Ureter (tissue), 1 donor: ENCODE measurements around the gene CDYL. TPM values are rescaled to one million over a fixed set of nuclear protein-coding genes. Genes with fewer than 3 reads are reported as not detected.

Experiments
- DNase-seq: peaks from one replicate; pipeline ENCODE4 v3.0.0-alpha.2; 2020; ENCODE audit warnings: low spot score
- total RNA-seq: library from RNA; stranded (reverse); gene quantifications from one replicate; pipeline ENCODE4 v1.2.4, GENCODE V29; 2023
- donor health status: DM: yes; HTN: yes; CAD: no.

CDYL gene
- total RNA-seq, 1 donor from 2014 or later, result 68.2 TPM

DNA sequence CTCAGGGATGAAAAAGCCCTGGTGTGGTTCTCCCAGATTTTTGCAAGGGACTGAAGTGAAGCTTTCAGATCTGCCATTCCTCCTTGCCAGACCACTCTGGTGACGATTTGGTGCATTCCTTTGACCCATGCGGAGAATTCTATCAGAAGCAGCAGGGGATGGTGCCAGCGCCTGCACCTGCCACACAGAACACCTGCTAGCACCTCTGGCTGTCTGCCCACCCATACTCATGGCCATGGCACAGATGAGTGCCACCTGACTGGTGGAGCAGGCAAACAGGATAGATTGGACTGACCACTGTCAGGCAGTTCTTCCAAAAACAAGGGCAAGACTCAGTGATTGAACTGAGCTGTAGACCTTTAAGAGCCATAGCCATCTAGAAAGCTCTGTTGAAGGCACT lies 107.1 kb downstream of the CDYL start:
- no peak for DNase-seq

DNA sequence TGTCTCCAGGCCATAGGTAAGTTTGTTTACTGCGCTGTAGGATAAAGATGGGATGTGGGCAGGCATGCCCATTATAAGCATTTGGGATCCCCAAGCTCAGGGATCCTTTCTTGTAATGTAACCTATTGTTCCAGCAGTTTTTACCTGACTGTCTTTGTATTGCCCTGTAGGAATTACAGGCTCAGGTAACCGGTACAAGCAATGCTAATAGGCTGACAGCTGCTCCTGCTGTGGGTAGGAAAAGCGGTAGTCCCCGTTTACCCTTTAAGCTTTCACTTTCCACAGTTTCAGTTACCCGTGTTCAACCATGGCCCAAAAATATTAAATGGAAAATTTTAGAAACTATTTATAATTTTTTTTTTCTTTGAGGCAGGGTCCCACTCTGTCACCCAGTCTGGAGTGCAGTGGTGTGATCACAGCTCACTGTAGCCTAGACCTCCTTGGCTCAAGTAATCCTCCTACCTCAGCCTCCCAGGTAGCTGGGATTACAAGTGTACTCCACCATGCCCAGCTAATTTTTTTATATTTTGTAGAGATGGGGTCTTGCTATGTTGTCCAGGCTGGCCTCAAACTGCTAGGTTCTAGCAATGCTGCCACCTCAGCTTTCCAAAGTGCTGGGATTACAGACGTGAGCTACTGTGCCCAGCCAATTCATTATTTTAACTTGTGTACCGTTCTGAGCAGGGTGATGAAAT lies 108.6 kb downstream of the CDYL start:
- DNase-seq, result no peak

DNA sequence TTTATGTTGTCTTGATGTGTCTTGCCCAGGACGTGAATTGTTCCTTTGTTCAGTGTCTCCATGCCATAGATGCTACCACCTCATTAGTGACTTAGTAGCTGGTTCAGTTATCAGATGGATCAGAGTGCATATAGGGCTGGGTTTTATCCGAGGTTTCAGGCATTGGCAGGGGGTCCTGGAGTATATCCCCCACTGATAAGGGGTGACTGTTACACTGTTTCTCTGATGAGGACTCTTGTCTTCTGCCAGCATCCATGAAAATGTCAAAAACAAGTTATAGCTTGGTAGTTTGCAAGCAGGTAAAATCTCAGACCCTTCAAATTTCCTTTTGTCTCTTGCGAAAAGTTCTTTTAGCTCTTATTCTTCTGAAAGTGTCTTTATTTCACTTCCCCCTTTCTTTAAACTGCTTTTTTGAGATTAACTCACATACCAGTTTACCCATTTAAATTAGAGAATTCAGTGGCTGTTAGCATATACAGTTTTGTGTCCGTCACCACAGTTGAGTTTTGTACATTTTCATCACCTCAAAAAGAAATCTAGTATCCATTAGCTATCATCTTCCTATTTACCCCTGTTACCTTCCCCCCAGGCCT lies 109.2 kb downstream of the CDYL start:
- DNase-seq, result no peak

DNA sequence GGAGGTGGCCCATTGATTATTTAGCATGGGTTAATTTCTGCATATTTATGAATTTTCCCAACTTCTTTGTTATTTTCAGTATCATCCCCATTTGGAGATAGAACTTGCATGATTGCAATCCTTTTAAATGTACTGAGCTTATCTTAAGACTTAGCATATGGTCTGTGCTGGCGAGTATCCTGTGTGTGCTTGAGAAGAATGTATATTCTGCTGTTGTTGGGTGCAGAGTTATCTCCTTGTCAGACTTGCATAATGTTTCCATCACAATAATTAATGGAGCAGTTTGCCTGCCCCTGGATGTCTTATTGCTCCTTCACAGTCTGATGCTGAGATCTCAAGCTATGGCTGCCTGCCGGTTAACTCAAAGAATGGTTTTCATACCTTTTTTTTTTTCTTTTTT lies 112.6 kb downstream of the CDYL start:
- no peak for DNase-seq

DNA sequence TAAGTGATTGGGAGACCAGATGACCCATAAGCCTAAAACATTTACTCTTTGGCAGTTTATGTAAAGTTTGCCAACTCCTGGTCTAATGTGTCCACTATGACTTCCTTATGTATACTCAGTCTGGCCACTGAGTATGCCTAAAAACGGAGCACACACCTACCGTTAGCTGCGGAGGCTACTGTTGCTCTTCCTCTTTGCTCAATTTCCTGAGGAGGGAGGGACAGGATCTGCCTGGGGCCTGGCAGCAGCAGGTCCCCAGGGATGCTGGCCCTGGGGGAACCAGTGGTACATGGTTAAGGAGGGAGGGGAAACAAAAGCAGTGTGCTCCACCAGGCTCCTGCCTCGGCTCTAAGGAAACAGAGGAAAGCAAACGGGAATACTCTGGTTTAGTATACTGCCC lies 113.5 kb downstream of the CDYL start:
- no peak for DNase-seq

DNA sequence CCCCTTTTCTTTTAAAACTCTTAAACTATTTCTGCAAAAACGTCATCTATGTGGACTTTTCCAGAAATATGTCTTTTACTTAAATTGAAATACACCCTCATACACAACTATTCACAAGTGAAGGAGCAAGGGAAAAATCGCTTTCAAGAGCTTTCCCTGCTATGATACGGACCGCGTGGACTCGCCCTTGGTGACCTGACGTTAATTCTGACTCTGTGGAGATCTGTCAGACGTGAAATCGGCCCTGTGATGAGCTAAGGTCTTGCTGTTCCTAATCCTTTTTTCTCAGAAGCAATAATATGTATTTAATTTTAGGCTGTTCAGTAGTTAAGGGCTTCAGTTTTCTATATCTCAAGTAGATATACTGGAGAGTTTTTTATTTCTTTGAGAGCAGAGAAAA lies 114.0 kb downstream of the CDYL start:
- DNase-seq, result no peak

DNA sequence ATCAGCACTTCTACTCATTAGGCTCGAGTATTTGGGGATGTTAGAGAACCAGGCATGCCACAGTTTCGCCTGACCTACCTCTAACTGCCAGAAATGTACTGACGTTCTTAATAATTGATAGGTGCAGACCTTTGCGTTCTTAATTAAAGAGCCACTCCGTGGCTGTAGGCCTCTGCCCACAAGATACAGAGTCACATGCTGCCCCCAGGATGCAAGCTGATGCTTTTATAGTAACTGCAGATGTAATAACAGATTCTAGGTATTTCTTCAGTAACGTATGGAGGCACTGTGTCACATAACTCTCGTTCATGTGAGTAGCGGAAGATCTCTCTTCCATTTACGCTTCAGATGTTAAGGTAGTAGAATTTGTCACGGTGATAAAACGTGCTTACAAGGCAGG lies 114.4 kb downstream of the CDYL start:
- DNase-seq, result no peak

DNA sequence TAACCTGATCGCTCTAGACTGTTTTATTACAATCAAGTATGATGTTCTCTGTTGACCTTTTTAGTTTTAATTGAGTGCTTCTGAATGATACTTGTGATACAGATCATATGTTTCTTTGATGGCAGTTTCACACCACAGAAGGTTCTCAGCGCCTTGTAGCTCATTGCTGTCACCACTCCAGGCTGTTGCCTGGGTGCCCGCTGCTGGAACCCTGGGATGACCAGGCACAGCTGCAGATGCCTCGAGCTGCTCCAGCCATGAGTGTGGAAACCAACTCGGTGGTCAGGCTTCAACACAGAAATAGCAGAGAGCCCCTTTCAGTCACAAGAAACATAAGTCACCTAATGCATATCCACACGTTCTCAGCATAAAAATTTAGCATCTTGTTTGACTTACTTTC lies 114.9 kb downstream of the CDYL start:
- DNase-seq, result no peak

DNA sequence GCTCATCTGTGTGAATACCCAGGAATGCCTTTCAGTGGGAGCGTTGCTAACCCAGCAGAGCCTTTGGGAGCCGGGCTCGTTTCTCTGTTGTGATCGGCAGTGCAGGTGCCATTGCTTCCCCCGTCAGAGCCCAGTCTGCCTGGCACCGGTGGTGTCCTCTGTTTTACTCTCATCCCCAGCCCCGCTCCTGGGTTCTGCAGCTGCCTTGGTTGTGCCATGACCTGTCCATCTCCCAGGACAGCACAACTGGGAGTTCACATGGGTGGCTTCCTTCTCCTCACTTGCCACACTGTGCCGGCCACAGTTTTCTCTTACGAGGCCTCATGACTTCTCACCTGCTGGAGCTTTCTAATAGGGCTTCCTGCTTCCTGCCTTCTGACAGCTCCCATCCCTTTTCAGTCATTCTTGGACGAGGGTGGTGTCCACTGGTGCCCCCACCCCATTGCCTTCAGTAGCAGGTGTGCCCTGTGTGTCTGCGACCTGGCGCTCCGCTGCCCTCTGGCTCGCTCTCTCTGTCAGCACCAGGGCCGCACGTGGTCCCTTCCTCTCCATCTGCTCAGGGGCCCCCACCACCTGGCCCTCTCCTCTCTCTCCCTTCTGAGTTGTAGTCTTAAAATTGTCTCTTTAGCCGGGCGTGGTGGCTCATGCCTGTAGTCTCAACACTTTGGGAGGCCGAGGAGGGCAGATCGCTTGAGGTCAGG lies 116.7 kb downstream of the CDYL start:
- no peak for DNase-seq

DNA sequence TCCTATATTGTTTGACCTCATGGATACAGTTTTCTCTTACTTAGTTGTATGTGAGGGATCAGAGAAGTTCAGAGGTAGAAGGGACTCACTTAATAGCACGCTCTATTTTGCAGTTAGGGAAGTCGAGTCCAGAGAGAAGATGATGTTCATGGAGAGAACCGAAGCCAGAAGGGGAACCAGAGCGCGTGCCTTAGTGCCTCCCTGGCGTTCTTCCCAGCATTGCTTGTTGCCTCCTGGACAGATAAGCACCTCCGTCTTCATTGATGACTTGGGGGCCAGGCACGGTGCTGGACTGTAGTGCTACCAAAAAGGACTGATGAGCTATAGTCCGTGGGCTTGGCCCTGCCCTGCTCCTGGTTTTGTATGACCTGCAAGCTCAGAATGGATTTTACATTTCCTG lies 117.8 kb downstream of the CDYL start:
- no peak for DNase-seq

DNA sequence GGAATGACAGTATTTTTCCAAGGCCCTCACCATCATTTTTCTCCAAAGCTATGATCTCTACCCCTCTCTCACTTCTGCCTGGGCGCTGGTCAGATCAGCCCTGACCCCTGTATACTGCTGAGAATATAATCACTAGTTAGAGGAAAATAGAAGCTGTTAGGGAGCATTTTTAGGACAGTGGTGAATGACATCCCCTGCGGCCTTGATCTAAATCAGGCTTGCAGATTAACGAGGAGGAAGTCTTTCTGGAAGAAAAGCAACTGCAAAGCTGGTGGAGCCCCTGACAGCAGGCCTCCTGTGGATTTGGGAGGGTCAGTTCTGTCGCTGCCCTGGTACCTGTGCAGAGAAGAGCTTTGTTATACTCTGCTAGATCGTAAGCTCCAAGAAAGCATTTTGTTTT lies 119.8 kb downstream of the CDYL start:
- DNase-seq, result no peak

DNA sequence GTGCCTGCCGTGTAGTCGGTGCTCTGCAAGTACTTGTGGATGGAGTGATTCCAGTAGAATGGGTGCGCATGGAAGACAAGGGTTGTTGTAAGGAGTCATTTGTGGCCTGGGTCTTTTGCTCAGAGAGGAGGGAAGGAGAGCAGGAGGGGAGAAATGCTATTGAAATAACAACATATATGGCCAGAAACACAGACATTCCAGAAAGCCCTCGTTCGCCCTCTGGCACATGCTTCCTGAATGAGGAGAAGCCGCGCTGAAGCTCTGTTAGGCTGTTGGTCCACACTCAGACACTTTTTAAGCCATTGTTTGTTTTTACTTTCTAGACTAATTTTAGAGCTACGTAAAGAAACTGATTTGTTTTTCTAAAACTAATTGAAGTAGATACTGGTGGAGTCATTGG lies 120.2 kb downstream of the CDYL start:
- no peak for DNase-seq

DNA sequence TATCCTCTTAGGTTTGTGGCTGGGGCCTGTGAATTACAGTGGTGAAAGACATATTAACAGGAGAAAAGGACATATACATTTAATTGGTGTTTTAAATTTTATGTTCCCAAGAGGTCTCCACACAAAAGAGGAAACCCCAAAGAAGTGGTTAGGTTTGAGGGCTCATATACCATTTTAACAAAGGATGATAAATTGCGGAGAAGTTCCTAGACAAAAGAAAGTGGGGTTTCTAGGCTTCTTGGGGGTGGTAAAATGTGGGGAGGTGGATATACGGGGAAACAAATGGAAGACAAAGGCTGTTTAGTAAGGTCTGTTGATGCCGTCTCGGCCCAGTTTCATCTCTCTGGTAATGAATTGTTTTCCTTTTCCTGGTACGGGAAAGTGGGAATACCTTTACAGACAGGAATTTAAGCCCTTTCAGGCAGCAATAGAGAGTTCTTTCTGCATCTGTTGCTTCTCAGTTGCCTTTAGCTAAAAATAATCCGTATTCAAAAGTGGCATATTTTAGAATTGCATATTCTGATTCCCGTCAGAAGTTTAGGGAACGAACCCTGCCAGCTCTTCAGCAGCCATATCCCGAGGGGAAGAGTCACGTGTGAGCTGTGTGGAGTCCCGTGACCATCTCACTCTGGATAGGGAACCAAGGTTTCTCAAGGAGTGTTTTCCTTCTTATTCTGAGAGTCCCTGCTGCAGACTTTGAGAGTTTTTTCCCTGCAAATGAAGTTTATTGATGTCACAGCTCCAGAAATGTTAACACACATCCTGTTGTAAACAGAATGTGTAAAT lies 123.2 kb downstream of the CDYL start:
- DNase-seq, result no peak

DNA sequence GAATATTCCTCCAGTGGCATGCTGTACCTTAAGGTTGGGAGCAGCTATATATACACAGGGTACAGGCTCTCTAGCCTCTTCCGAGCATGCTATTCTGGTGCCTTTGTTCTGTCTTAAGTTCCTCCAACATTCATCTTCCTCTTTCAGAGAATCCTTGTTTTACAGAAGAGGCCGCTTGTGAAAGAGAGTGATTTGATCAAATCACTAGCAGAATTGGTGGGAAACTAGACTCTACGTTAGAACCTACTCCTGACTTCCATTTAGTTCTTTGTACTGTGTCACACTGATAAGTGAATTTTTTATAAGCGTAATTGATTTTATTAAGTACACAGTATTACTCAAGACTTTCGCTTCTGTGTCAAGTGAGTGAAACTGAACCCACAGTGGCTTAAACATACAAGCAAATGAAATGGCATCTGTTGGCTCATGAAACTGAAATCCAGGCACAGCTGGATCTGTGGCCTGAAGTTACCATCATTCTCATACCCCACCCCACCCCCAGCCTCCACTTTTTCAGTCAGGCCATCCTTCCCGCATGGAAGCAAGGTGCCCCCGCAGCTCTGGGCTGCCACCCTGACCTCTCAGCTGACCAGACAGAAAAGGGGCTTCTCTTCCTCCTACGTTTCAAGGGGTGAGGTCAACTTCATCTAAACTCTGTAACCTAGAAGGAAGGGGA lies 125.3 kb downstream of the CDYL start:
- DNase-seq, result no peak

DNA sequence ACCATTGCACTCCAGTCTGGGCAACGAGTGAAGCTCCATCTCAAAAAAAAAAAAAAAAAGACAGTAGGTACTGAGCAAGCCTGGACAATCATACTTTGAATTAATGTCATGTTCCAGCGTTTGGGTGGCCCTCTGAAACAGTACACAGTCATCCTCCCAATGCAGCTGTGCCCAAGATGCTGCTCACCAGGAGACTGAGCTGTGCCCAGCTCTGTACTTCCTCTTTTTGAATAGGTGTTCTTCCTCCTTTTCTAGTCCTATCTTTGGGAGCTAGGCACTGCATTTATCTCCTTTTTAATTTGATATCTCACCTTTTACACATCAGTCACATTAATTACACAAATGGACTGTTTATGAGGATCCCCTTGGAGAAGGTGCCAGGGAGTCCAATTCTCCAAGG lies 126.2 kb downstream of the CDYL start:
- no peak for DNase-seq

DNA sequence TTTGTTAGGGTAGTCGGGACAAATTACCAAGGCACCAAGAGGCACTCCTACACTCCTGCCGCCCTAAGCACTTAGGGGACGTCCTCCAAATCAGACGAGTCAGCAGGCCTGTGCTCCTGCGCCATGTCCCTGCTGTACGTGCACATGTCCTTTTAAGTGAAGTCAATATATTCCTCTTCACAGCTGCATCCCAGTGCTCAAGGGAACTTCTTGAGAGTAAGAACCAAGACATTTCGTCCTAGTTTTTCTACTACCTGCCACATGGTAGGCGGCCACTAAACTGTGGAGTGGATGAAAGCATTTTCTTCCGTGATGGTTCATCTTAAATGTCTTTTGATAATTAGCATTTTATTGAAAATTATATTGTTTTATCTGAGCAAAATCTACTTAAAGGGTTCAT lies 126.9 kb downstream of the CDYL start:
- DNase-seq, result no peak

DNA sequence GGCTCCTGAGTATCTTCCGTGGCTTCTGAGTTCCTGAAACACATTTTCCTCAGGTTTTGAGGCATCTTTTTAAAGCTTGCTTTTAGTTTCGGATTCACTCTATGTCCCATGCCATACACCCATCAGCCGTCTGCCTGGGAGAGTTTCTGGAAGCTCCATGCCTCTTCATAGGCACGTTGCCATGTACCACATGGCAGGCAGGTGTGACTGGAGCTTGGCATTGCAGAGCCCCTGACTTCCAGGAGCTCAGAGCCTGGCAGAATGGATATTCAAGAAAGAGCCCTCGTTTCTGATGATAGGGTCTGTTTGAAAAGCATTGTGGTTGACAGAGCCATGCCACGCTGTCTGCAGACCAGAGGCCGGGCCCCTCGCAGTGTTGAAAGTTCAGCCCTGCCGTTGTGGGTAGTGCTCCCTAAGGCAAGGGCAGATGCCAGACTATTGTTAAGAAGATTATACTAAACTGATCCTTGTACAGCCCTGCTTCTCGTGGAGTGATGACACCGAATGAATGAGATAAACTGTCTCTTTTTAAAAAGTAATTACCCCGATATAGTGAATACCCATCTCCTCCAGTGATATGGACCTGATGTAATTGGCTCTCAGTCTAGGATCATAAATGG lies 127.7 kb downstream of the CDYL start:
- no peak for DNase-seq

DNA sequence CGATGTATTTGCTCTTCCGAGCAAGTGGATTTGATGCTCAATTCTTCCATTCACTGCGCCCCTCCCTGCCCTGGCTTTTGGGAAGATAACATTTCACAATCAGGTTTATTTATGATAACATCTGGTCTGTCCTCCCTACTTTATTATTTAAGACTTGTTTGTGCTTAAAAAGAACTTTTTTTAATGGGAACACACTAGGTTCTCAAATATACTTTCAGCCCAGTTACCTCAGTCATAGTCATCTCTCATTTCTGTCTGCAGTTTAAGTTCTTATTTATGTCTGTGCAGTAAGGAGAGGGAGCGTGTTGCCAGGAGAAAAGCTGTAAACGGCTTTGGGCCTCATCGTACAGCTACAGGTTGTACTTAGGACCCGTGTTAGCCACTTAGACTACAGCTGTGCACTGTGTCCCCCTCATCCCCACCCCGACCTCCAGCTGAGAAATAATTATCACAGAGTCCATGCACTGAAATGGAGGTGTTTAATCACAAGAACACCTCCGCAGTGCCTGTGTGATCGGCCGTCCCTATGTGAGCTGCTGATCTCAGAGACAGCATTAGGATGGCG lies 128.3 kb downstream of the CDYL start:
- no peak for DNase-seq

DNA sequence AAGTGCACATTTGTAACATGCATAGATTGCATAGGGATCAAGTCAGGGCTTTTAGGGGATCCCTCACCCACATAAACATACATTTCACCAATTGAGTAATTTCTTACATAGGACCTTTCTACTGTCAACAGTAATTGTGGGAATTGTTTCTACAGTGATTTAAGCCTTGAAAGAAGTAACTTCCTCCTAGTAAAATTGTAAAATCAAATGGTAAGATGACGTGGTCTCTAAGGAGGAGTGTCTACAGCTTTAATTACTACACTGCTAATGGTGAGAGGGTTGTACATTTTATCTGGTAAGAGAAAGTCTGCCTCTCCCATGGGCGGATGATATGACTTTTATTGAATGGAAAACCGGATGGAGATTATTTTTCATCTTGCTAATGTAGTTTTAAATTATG lies 129.6 kb downstream of the CDYL start:
- no peak for DNase-seq

DNA sequence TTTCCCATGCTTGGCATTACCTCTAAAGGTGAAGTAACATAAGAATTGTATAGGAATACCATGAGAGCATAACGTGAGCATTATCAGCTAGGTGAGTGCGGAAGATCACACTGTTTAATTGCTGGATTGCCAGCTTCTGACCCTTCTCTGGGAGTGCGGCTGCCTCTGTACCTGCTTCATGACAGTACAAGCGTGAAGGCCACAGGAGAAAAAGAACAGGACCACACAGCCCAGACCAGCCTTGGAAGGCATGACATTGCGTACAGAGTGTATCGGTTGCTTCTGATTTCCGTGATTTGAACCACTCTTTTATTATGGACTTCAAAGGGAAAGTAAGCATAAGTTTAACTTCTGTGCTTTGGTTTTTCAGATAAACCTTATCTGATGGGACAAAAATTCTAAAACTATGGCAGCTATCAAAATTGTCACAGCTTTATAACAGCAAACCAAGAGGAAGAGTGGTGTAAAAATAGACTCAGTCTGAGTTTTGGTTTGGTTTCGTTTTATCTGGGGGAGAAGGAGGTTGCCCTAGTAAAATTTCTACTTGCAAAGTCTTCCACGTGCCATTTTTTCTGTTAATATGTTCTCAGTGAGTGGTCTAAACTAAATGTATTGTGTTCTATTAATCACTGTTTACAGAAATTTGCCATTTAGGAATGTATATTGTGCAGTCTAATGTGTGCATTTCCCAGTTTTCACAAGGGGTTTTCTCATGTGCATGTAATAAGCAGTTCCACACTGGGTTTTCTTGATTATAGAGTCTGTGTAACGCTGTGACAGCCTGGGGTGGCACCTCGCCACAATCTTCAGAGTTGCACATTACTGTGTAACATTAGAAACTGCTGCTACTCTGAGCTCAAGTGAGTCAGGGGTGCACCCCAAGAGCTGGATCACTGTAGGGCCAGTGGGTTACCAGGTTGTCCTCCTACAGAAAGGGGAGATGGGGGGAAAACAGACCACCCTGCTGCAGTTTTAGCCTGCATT lies 130.4 kb downstream of the CDYL start:
- DNase-seq, result no peak
